NCI-H2196 (cell line): ENCODE data around the gene SLC41A2.
"Not testable (repeated sequence)": the region's sequence is repeated elsewhere in the genome, so short reads cannot be mapped to it uniquely, and the experiment has no call there.

Experiments
- DNase-seq: peaks from one replicate; lab custom pipeline; 2025; ENCODE audit not compliant: unreplicated experiment; lab: John Stamatoyannopoulos, UW

Gene SLC41A2, protein sequence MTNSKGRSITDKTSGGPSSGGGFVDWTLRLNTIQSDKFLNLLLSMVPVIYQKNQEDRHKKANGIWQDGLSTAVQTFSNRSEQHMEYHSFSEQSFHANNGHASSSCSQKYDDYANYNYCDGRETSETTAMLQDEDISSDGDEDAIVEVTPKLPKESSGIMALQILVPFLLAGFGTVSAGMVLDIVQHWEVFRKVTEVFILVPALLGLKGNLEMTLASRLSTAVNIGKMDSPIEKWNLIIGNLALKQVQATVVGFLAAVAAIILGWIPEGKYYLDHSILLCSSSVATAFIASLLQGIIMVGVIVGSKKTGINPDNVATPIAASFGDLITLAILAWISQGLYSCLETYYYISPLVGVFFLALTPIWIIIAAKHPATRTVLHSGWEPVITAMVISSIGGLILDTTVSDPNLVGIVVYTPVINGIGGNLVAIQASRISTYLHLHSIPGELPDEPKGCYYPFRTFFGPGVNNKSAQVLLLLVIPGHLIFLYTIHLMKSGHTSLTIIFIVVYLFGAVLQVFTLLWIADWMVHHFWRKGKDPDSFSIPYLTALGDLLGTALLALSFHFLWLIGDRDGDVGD

DNA sequence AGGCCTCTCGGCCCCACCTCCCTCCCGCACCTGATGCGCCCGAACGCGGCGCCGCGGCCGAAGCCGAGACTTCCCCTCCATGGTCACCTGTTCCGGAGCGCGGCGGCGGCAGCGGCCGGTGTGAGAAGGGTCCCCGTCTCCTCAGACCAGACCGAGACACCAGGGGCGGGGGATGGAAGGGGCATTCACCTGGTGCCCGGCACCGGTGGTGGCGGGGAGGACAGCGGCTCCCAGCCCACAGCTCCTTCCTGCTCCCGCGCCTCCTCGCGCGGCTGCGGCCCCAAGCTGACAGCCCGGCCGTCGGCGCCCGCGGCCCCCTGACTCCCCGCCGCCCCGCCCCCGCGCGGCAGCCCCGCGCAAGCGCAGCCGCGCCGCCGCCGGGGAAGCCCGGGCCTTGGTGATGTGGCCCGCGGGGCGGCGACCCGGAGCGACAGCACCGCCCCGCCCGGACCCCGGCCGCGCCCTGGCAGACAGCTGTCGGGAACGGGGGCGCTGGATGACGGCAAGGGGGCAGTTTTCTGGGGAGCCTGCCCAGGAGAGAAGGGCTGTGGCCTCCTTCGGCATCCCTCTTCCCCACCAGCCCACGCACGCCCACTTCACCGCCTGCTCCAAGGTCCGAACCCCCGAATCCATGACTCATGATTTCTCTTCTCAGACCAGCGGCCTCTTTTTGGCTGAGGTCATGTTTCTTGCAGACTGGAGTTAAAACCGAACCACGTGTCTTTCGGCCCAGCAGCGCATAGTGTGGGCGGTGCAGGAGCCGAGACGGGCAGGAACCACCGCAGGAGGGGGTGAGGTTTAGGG is at the start of gene SLC41A2:
Gene SLC41A2, minus strand, starts transcription at position 290 of the 804 bp plus-strand sequence. CDS start 29,763 bp downstream, outside the sequence.
- peak; percentile 88 for DNase-seq

- DNase-seq, result no peak
These were observed 43.4 kb upstream of the SLC41A2 start for GRCh38 chr12:105001476-105001875.

DNA sequence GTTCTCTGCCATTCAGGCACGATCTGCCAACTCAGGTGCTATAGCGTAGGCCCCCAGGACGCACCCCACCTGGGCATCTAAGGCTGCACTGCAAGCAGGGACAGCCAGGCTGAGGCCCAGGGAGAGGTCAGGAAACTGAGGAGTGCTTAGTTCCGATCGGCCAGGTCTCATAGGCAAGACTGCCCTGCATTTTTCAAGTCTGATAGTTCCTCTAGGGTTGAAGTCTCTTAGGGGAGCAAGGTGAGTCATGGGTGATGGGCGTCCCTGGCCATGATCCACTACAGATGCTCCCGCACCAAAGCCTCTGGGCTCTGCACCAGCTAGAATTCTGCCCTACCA is 41.2 kb upstream of the SLC41A2 start:
- no peak for DNase-seq

DNA sequence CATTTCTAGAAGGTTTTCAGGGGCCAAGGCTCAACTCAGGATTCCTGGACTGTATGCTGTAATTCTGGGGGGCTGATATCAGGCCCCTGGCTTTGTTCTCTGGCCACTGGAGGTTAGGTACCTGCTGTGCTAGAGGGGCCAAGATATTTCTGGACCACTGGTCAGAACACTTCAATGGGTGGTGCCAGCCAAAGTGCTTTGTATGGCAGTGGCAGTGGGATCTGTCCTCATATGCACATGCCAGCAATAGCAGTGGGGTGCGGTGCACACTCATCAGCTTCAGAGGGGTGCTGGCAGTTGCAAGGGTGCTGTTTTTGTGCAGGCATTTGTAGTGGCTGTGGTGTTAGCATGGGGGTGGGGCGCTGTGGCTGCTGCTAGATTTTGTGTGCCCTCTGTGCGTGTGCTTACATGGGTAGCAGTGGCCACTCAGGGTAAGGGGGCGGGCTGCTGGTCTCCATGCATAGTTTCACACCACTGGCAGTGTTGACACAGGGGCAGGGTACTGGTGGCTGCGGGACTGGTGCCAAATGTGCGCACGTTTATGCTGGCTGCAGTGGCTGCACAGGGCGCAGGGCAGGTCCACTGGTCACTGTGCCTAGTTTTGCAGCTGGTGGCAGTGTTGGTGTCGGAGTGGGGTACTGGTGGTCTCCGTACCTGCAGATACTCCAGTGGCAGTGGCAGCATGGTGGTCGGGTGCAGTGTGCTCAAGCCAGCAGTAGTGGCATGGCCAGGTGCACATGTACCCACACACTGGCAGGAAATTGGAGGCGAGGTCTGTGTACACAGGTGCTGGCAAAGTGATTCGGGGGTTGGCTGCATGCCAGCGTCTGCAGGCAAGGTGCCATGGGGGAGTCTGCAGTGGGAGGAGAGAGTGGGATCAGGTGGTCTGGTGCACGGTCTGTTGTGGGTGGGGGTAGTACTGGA is 40.6 kb upstream of the SLC41A2 start:
- peak; percentile 73 for DNase-seq

DNA sequence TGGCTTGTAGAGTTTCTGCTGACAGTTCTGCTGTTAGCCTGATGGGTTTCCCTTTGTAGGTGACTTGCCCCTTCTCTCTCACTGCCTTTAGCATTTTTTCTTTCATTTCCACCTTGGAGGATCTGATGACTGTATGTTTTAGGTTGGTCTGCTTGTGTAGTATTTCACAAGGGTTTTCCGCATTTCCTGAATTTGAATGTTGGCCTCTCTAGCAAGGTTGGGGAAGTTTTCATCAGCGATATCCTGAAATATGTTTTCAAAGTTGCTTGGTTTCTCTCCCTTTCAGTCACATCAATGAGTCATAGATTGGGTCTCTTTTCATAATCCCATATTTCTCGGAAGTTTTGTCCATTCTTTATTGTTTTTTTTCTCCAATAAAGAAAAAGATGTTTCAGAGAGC is 39.5 kb upstream of the SLC41A2 start:
- DNase-seq, result no peak

- no peak for DNase-seq
These were observed 36.2 kb upstream of the SLC41A2 start for GRCh38 chr12:104994336-104994735.

GRCh38 chr12:104991565-104992128 is 33.6 kb upstream of the SLC41A2 start:
- DNase-seq, result no peak

- DNase-seq, result no peak
These were observed 32.9 kb upstream of the SLC41A2 start for GRCh38 chr12:104990950-104991349.

- peak; percentile 95 for DNase-seq
These were observed 28.2 kb upstream of the SLC41A2 start, which contains the start of gene NOPCHAP1 for GRCh38 chr12:104986022-104986941. Gene NOPCHAP1, plus strand, starts transcription at chr12:104986316. Its CDS starts 37 bp downstream, at chr12:104986353.

- DNase-seq, result no peak
These were observed 27.1 kb upstream of the SLC41A2 start for GRCh38 chr12:104985206-104985605.

DNA sequence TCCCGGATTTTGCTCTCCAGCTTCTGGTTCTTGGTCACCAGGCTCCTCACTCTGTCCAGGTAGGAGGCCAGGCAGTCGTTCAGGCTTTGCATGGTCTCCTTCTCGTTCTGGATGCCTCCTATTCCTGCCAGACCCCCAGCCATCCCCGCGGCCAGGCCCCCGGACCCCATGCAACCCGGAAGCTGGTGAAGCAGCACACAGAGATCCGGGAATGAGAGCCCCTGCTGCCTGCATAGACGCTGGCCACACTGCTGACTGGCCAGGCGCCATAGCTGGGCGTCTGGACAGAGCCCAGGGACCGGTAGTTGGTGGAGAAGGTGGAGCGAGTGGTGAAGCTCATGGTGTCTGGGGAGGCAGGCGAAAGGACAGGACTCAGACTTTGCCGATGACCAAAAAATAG is 19.6 kb upstream of the SLC41A2 start:
- DNase-seq, result not testable (repeated sequence)

DNA sequence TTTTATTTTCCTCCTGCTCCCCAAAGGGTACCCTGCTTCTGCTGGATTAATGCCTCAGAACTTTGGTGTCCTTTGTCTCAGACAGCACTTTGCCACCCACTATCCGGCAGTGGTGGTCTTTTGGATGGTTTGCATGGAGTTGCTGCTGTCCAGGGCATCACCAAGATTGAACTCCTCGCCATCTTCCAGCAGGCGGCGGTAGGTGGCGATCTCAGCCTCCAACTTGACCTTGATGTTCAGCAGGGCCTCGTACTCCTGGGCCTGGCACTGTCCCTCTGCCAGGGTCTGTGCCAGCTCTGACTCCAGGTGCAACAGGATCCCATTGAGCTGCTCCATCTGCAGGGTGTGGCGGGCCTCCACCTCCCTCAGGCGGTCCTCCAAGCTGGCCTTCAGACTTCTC is 18.6 kb upstream of the SLC41A2 start:
- no peak for DNase-seq

DNA sequence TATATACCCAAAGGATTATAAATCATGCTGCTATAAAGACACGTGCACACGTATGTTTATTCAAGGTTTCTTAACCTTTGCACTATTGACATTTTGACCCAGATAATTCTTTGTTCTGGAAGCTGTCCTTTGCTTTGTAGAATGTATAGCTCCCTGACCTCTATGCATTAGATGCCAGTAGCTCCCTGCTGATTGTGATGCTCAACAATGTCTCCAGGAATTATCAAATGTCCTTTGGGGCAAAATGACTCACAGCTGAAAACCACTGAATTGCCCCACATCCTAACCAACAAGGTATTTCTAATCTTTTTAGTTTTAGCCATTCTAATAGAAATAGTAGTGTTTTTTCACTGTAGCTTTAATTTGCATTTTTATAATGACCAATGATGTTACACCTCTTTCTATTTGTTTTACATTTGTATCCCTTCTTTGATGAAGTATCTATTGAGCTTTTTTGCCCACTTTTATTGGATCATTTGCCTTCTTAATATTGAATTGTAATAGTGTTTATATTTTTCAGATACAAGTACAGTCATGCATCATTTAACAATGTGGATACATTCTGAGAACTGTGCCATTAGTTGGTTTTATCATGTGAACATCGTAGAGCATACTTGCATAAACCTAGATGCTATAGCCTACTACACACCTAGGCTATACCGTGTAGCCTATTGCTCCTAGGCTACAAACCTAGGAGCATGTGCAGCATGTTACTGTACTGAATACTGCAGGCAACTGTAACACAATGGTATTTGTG is 17.7 kb upstream of the SLC41A2 start:
- no peak for DNase-seq

- no peak for DNase-seq
These were observed 16.7 kb upstream of the SLC41A2 start for GRCh38 chr12:104974626-104975290.

DNA sequence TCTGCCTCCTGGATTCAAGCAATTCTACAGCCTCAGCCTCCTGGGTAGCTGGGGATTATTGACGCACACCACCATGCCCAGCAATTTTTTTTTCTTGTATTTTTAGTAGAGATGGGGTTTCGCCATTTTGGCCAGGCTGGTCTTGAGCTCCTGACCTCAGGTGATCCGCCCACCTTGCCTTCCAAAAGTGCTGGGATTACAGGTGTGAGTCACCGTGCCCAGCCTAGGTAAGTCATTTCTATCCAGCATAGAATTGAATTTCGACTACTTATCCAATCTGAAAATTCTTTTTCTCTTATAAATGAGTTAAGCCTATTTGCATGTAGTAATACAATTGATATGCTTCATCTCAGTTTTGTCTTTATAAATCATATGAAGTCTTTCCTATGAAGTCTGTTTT is 15.2 kb upstream of the SLC41A2 start:
- no peak for DNase-seq

GRCh38 chr12:104971306-104971705 is 13.2 kb upstream of the SLC41A2 start:
- no peak for DNase-seq

DNA sequence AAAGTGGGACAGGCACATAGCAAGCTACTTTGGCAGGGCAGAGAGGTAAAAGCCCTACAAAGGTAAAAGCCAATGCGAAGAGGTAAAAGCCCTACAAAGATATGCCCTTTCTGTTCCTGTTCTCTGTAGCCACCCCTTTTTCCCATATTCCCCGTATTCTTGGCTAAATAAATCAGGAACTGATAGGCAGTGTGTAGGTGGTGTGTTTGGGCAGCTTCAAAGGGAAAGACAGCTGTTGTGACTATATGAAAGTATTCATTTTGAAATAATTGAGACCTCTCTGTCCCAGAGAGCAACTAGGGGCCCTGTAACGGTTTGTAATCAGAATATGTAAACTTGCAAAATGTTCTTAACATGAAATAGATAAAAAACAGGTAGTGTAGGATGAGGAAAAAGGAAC is 11.3 kb upstream of the SLC41A2 start:
- no peak for DNase-seq

- DNase-seq, result no peak
These were observed 8.6 kb upstream of the SLC41A2 start for GRCh38 chr12:104966677-104967076.
